Measurements from ENCODE around the gene EPDR1. TPM values are rescaled to one million over a fixed set of nuclear protein-coding genes. Genes with fewer than 3 reads are reported as not detected.

EPDR1 gene
- total RNA-seq, 6 experiments from 2014 or later = 4.1 to 34.1 (median 13.2) TPM

DNA sequence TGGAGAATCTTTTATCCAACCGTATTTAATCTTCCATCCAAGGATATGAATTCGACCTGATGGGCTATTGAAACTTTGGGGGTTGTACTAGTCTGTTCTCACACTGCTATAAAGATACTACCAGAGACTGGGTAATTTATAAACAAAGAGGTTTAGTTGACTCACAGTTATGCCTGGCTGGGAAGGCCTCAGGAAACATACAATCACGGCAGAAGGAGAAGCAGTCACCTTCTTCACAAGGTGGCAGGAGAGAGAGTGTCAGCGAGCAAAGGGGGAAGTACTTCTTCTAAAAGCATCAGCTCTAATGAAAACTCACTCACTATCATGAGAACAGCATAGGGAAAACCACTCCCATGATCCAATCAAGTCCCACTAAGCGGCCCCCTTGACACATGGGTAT is 43.8 kb downstream of the EPDR1 start:
- H3K27ac ChIP-seq = no peak overlapping the region
- H3K36me3 ChIP-seq = no peaks in the 10 kb centered on the region
- no peaks in the 10 kb centered on the region for H3K4me1 ChIP-seq
- intact Hi-C loops (cut with DNase I) = no loop called here
- ATAC-seq (no peak), DNase-seq (no peak)
- H3K4me3 ChIP-seq = no peak overlapping the region
- TF ChIP-seq POLR2A (IDR thresholded peaks at IDR 0.05) = no peak
- TF ChIP-seq, protein P1, sequence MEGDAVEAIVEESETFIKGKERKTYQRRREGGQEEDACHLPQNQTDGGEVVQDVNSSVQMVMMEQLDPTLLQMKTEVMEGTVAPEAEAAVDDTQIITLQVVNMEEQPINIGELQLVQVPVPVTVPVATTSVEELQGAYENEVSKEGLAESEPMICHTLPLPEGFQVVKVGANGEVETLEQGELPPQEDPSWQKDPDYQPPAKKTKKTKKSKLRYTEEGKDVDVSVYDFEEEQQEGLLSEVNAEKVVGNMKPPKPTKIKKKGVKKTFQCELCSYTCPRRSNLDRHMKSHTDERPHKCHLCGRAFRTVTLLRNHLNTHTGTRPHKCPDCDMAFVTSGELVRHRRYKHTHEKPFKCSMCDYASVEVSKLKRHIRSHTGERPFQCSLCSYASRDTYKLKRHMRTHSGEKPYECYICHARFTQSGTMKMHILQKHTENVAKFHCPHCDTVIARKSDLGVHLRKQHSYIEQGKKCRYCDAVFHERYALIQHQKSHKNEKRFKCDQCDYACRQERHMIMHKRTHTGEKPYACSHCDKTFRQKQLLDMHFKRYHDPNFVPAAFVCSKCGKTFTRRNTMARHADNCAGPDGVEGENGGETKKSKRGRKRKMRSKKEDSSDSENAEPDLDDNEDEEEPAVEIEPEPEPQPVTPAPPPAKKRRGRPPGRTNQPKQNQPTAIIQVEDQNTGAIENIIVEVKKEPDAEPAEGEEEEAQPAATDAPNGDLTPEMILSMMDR (IDR thresholded peaks at IDR 0.05) = no peak
- H3K9me3 ChIP-seq = no peaks in the 10 kb centered on the region
- WGBS (ENCODE audit: insufficient coverage, low coverage, low lambda C conversion rate, missing lambda C conversion rate) = 66% methylated on average over 5 of the region's 5 CpGs
- no peaks in the 10 kb centered on the region for H3K27me3 ChIP-seq

DNA sequence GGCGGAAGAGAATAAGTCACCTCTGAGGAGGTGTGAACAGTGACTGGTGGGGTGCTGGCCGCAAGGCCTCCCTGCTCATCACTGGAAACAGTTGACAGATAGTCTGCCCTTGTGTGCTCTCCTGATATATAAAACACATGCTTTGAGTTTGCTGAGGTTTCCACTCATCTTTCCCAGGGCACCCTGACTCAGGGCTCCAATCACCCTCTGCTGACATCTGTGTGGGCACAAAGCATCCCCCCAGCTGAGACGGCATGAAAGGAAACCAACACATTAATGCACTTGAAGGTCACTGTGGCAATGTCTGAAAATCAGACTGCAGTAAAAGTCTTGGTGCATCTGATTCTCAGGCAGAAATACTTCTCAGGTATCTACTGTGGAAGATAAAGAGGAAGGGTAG is 49.8 kb downstream of the EPDR1 start:
- H3K27ac ChIP-seq = no peak overlapping the region
- 77% methylated on average over 3 of the region's 3 CpGs for WGBS (ENCODE audit: insufficient coverage, low coverage, low lambda C conversion rate, missing lambda C conversion rate)
- H3K36me3 ChIP-seq = no peaks in the 10 kb centered on the region
- no peak for TF ChIP-seq POLR2A (IDR thresholded peaks at IDR 0.05)
- TF ChIP-seq, protein P1 (IDR thresholded peaks at IDR 0.05) = no peak
- H3K9me3 ChIP-seq = no peaks in the 10 kb centered on the region
- intact Hi-C loops (cut with DNase I) = no loop called here
- H3K27me3 ChIP-seq = no peaks in the 10 kb centered on the region
- H3K4me3 ChIP-seq = no peak overlapping the region
- ATAC-seq (no peak), DNase-seq (no peak)
- H3K4me1 ChIP-seq = no peaks in the 10 kb centered on the region

DNA sequence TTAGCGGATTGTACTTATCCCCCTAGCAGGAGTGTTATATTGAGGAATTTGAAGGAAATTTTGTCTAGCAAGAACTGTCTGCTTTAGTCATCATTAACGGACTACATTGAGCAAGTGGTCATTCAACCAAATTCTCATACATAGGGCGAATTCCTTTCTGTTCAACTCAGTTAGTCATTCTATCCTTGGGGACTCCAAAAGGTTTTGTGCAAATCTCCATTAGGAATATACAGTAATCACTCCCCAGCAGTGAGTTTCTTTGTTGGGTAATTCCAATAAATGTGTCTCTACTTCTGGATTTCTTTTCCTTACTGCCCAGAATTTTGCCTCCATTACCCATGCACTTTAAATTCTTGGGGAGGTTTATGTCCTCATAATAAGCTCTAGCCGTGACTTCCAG is 51.1 kb downstream of the EPDR1 start:
- TF ChIP-seq, protein P1 (IDR thresholded peaks at IDR 0.05) = no peak
- TF ChIP-seq POLR2A (IDR thresholded peaks at IDR 0.05) = no peak
- Histone ChIP-seq H3K4me1 (no peaks in the 10 kb centered on the region), H3K9me3 (no peaks in the 10 kb centered on the region), H3K36me3 (no peaks in the 10 kb centered on the region), H3K27ac (no peak overlapping the region), H3K27me3 (no peaks in the 10 kb centered on the region), H3K4me3 (no peak overlapping the region)
- 67% methylated on average over 3 of the region's 4 CpGs for WGBS (ENCODE audit: insufficient coverage, low coverage, low lambda C conversion rate, missing lambda C conversion rate)
- DNase-seq (no peak), ATAC-seq (no peak)
- intact Hi-C loops (cut with DNase I) = no loop called here

DNA sequence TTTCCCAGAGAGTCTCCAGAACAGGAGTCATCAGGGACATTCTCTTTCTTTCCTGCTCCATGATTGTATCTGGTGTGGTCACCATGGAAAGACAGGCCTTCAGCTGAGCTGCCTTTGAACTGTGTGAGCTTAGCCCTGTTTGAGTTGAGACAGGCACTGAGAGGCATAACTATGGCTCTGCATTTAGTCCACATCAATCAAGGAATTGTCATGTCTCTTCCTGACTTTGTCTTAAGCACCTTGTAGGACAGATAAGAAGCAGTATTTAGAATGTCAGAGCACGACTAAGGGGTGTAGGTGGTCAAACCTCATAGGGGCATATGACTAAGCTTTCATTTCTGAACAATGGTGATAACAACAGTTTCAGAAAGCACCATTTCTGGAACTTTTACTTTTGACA is 53.5 kb downstream of the EPDR1 start:
- H3K4me3 ChIP-seq = no peak overlapping the region
- intact Hi-C loops (cut with DNase I) = no loop called here
- TF ChIP-seq, protein P1 (IDR thresholded peaks at IDR 0.05) = no peak
- no peak for TF ChIP-seq POLR2A (IDR thresholded peaks at IDR 0.05)
- 14% methylated on average over 1 of the region's 1 CpG for WGBS (ENCODE audit: insufficient coverage, low coverage, low lambda C conversion rate, missing lambda C conversion rate)
- DNase-seq (no peak), ATAC-seq (no peak)
- no peaks in the 10 kb centered on the region for H3K27me3 ChIP-seq
- H3K27ac ChIP-seq = no peak overlapping the region
- no peaks in the 10 kb centered on the region for H3K4me1 ChIP-seq
- H3K9me3 ChIP-seq = no peaks in the 10 kb centered on the region
- no peaks in the 10 kb centered on the region for H3K36me3 ChIP-seq

DNA sequence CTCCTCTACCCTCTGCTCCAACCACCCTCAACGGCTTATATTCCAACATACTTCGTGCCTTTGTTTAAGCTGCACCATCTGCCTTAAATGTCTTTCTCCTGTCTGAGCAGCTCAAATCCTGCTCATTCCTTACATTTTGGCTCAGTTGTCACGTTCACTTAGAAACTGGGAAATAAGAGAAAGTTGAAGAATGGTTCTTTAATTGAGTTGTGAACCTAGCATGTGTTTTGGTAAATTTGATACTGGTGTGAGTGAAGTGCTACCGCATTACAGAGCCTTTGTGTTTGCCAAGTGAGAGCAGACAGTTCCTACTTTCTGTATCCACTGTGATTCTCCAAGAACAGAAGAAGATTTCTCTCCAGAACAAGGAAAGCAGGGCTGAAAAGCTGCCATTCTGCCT is 54.3 kb downstream of the EPDR1 start:
- TF ChIP-seq, protein P1 (IDR thresholded peaks at IDR 0.05) = no peak
- TF ChIP-seq POLR2A (IDR thresholded peaks at IDR 0.05) = no peak
- DNase-seq = no peak
- ATAC-seq = no peak
- no peaks in the 10 kb centered on the region for H3K36me3 ChIP-seq
- no peaks in the 10 kb centered on the region for H3K4me1 ChIP-seq
- no peaks in the 10 kb centered on the region for H3K27me3 ChIP-seq
- WGBS (ENCODE audit: insufficient coverage, low coverage, low lambda C conversion rate, missing lambda C conversion rate) = 70% methylated on average over 4 of the region's 4 CpGs
- no peaks in the 10 kb centered on the region for H3K9me3 ChIP-seq
- no peak overlapping the region for H3K4me3 ChIP-seq
- intact Hi-C loops (cut with DNase I) = no loop called here
- no peak overlapping the region for H3K27ac ChIP-seq
